Testis (tissue), 2 donors: Measurements from ENCODE around the gene WASF2.

Experiments used
- POLR2A ChIP-seq: fragments of 450-650 bp; IDR thresholded peaks from one replicate; pipeline ENCODE4 v1.6.1; 2017; ENCODE audit warnings: antibody characterized with exemption, mild to moderate bottlenecking, moderate library complexity
- TF ChIP-seq, protein P1 (sequence below), 3 experiments: fragments of 450-650 bp in 2 of 3; fragments of 200-600 bp in 1 of 3; sonication (generic) in 1 of 3; IDR thresholded peaks; one replicate each; pipeline ENCODE4 v1.5.1; 2016 to 2019; ENCODE audit warnings: antibody characterized with exemption in 3 of 3, mild to moderate bottlenecking in 2 of 3, moderate library complexity in 1 of 3

DNA sequence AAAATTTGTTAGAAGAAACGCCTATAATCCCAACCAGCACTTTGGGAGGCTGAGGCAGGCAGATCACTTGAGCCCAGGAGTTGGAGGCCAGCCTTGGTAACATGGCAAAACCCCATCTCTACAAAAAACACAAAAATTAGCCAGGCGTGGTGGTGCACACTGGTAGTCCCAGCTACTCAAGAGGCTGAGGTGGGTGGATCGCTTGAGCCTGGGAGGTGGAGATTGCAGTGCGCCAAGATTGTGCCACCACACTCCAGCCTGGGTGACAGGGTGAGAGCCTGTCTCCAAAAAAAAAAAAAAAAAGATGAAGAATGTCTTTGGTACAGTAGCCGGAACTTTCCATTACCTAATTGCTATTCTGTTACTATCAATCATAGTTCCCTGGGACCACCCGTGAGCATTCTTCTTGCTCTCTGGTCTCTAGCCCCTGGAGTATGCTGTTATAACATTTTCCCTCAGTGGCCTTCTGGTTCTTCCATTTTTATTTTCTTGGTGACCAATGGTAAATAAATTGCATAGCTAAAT is 43.4 kb downstream of the WASF2 start:
- TF ChIP-seq POLR2A, result no peak
- TF ChIP-seq, protein P1, sequence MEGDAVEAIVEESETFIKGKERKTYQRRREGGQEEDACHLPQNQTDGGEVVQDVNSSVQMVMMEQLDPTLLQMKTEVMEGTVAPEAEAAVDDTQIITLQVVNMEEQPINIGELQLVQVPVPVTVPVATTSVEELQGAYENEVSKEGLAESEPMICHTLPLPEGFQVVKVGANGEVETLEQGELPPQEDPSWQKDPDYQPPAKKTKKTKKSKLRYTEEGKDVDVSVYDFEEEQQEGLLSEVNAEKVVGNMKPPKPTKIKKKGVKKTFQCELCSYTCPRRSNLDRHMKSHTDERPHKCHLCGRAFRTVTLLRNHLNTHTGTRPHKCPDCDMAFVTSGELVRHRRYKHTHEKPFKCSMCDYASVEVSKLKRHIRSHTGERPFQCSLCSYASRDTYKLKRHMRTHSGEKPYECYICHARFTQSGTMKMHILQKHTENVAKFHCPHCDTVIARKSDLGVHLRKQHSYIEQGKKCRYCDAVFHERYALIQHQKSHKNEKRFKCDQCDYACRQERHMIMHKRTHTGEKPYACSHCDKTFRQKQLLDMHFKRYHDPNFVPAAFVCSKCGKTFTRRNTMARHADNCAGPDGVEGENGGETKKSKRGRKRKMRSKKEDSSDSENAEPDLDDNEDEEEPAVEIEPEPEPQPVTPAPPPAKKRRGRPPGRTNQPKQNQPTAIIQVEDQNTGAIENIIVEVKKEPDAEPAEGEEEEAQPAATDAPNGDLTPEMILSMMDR (IDR thresholded peaks at IDR 0.05), result no peak
